GM18873 (cell line): ENCODE data around the gene CTIF.
A peak's percentile ranks its signal among the peaks of the same experiment; 100 is the strongest.

Experiments used
- ATAC-seq: cut with Tn5 transposase; IDR thresholded peaks from one replicate; pipeline ENCODE4 v1.9.1; 2021; ENCODE audit warnings: mild to moderate bottlenecking, moderate library complexity, moderate number of reproducible peaks; ENCODE audit not compliant: unreplicated experiment, low FRiP score

The CTIF gene

GRCh38 chr18:48597671-48598070 lies 58.8 kb downstream of the CTIF start:
- no peak for ATAC-seq

GRCh38 chr18:48599391-48599790 lies 60.6 kb downstream of the CTIF start:
- no peak for ATAC-seq

- ATAC-seq, result no peak
These were observed 61.2 kb downstream of the CTIF start for GRCh38 chr18:48600046-48600445.

- no peak for ATAC-seq
These were observed 61.7 kb downstream of the CTIF start for GRCh38 chr18:48600456-48601090.

GRCh38 chr18:48601343-48601742 lies 62.5 kb downstream of the CTIF start:
- no peak for ATAC-seq

- ATAC-seq, result no peak
These were observed 64.0 kb downstream of the CTIF start for GRCh38 chr18:48602759-48603390.

- peak; percentile 63 for ATAC-seq
These were observed 66.6 kb downstream of the CTIF start for GRCh38 chr18:48605408-48605845.

- no peak for ATAC-seq
These were observed 68.5 kb downstream of the CTIF start for GRCh38 chr18:48607056-48607984.

GRCh38 chr18:48608581-48608980 lies 69.8 kb downstream of the CTIF start:
- no peak for ATAC-seq

- no peak for ATAC-seq
These were observed 70.3 kb downstream of the CTIF start for GRCh38 chr18:48609114-48609513.

- no peak for ATAC-seq
These were observed 71.3 kb downstream of the CTIF start for GRCh38 chr18:48609820-48610815.

GRCh38 chr18:48611203-48611602 lies 72.4 kb downstream of the CTIF start:
- no peak for ATAC-seq

- no peak for ATAC-seq
These were observed 73.1 kb downstream of the CTIF start for GRCh38 chr18:48611785-48612480.

GRCh38 chr18:48612511-48612910 lies 73.7 kb downstream of the CTIF start:
- no peak for ATAC-seq

- ATAC-seq, result no peak
These were observed 74.1 kb downstream of the CTIF start for GRCh38 chr18:48612917-48613316.

- ATAC-seq, result no peak
These were observed 75.0 kb downstream of the CTIF start for GRCh38 chr18:48613589-48614404.

GRCh38 chr18:48615566-48616401 lies 77.0 kb downstream of the CTIF start:
- ATAC-seq, result no peak
